ENCODE measurements around the gene ZP2. TPM values are rescaled to one million over a fixed set of nuclear protein-coding genes. Genes with fewer than 3 reads are reported as not detected.

Gene ZP2
- total RNA-seq, 1 experiment from 2014 or later: not detected

GRCh38 chr16:21169249-21169981, 42.0 kb downstream of the ZP2 start:
- BruUV-seq (replicated peaks): no TSS peak
- Histone ChIP-seq H3K36me3 (ENCODE audit: low read depth, low read length) (peaks cover 5% of the 10 kb centered on the region; the same call in 1 of the 2 replicates), H3K4me2 (ENCODE audit: low read length) (no peak overlapping the region)

DNA sequence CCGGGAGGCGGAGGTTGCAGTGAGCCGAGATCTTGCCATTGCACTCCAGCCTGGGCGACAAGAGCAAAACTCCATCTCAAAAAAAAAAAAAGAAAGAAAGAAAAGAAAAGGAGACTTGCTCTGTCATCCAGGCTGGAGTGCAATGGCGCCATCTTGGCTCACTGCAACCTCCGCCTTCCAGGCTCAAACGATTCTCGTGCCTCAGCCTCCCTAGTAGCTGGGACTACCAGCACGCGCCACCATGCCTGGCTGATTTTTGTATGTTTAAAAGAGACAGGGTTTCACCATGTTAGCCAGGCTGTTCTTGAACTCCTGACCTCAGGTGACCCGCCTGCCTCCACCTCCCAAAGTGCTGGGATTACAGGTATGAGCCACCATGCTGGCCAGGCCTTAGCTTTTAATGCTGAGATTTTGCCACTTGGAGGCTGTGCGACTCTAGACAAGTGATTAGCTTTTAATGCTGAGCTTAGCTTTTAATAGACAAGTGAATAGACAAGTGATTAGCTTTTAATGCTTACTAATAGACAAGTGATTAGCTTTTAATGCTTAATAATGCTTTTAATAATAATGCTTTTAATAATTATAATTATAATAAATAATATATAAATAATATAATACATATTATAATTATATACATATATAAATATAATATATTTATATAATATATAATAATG, 43.3 kb downstream of the ZP2 start:
- no peaks in the 10 kb centered on the region; the same call in 1 of the 2 replicates for H4K20me1 ChIP-seq (ENCODE audit: low read length)
- H3F3A ChIP-seq (ENCODE audit: low read length, unreplicated experiment): no peaks in the 10 kb centered on the region
- H3K36me3 ChIP-seq (ENCODE audit: low read depth, low read length): peaks cover 5% of the 10 kb centered on the region; the same call in 1 of the 2 replicates
- no peaks in the 10 kb centered on the region for H3K9me2 ChIP-seq (replicated peaks; ENCODE audit: low read length)
- intact Hi-C loops (cut with micrococcal nuclease): no loop called here
- H3K27me3 ChIP-seq (ENCODE audit: low read length): no peaks in the 10 kb centered on the region
- H3K9me3 ChIP-seq (ENCODE audit: low read length): no peaks in the 10 kb centered on the region
- H3K79me2 ChIP-seq (ENCODE audit: low read length): no peaks in the 10 kb centered on the region
- no peak overlapping the region for H2AFZ ChIP-seq (ENCODE audit: low read length)
- ATAC-seq (no peak), DNase-seq (no peak)
- H3K4me3 ChIP-seq (ENCODE audit: low read length): no peak overlapping the region
- no peak overlapping the region for H3K4me2 ChIP-seq (ENCODE audit: low read length)
- BruUV-seq (replicated peaks): no TSS peak
- H3K9ac ChIP-seq (ENCODE audit: low read length): no peak overlapping the region
- 0 out of 2 replicates have a peak overlapping the region, but pooled peaks have one; percentile 23 for H3K27ac ChIP-seq (ENCODE audit: low read length)
- H3K4me1 ChIP-seq (ENCODE audit: insufficient read depth, low read length): peaks cover 27% of the 10 kb centered on the region
- CTCF ChIA-PET: interaction anchor here (1.7 kb wide), 1 partner anchor 133 kb away, joined by 5 read pairs; no protein-coding TSS in a partner anchor
- TF ChIP-seq CTCF (conservative IDR thresholded peaks at IDR 0.05; ENCODE audit: low read depth, low read length): no peak
- TF ChIP-seq EZH2phosphoT487 (IDR thresholded peaks at IDR 0.05; ENCODE audit: borderline replicate concordance, low read length): no peak
- no peak for TF ChIP-seq EZH2 (IDR thresholded peaks at IDR 0.05; ENCODE audit: low read length, unreplicated experiment)
- POLR2A ChIA-PET (ENCODE audit: unreplicated experiment): no interaction called here

More at GRCh38 chr16:21169249-21169981, 42.0 kb downstream of the ZP2 start:
- Histone ChIP-seq H3K79me2 (ENCODE audit: low read length) (no peaks in the 10 kb centered on the region), H3K27ac (ENCODE audit: low read length) (no peak overlapping the region), H3K9ac (ENCODE audit: low read length) (no peak overlapping the region), H3K9me3 (ENCODE audit: low read length) (no peaks in the 10 kb centered on the region), H3K4me3 (ENCODE audit: low read length) (no peak overlapping the region), H3F3A (ENCODE audit: low read length, unreplicated experiment) (no peaks in the 10 kb centered on the region), H2AFZ (ENCODE audit: low read length) (no peak overlapping the region), H3K9me2 (replicated peaks; ENCODE audit: low read length) (no peaks in the 10 kb centered on the region), H3K27me3 (ENCODE audit: low read length) (no peaks in the 10 kb centered on the region), H3K4me1 (ENCODE audit: insufficient read depth, low read length) (peaks cover 14% of the 10 kb centered on the region), H4K20me1 (ENCODE audit: low read length) (no peaks in the 10 kb centered on the region; the same call in 1 of the 2 replicates)
- no peak for TF ChIP-seq EZH2 (IDR thresholded peaks at IDR 0.05; ENCODE audit: low read length, unreplicated experiment)
- intact Hi-C loops (cut with micrococcal nuclease): no loop called here
- ChIA-PET CTCF (interaction anchor here (0.6 kb wide), 1 partner anchor 131 kb away, joined by 7 read pairs; no protein-coding TSS in a partner anchor), POLR2A (ENCODE audit: unreplicated experiment) (interaction anchor here (0.6 kb wide), 1 partner anchor 10 kb away, joined by 8 read pairs; no protein-coding TSS in a partner anchor)
- ATAC-seq (no peak), DNase-seq (no peak)

- POLR2A ChIA-PET (ENCODE audit: unreplicated experiment): no interaction called here
- DNase-seq (peak; percentile 91), ATAC-seq (peak; percentile 84)
- Histone ChIP-seq H3K4me2 (ENCODE audit: low read length) (peak overlapping the region; percentile 68), H3K4me3 (ENCODE audit: low read length) (no peak overlapping the region), H2AFZ (ENCODE audit: low read length) (no peak overlapping the region), H3K9me3 (ENCODE audit: low read length) (no peaks in the 10 kb centered on the region), H4K20me1 (ENCODE audit: low read length) (no peaks in the 10 kb centered on the region; the same call in 1 of the 2 replicates), H3K27ac (ENCODE audit: low read length) (peak overlapping the region; percentile 82), H3K27me3 (ENCODE audit: low read length) (no peaks in the 10 kb centered on the region), H3K9me2 (replicated peaks; ENCODE audit: low read length) (no peaks in the 10 kb centered on the region), H3K36me3 (ENCODE audit: low read depth, low read length) (peaks cover 5% of the 10 kb centered on the region; the same call in 1 of the 2 replicates), H3K9ac (ENCODE audit: low read length) (no peak overlapping the region), H3K79me2 (ENCODE audit: low read length) (no peaks in the 10 kb centered on the region), H3K4me1 (ENCODE audit: insufficient read depth, low read length) (peaks cover 34% of the 10 kb centered on the region), H3F3A (ENCODE audit: low read length, unreplicated experiment) (no peaks in the 10 kb centered on the region)
- CTCF ChIA-PET: interaction anchor here (0.6 to 1.7 kb wide), 4 partner anchors 10 to 425 kb away, joined by 3 to 7 read pairs (median 5); no protein-coding TSS in a partner anchor
- no TSS peak for BruUV-seq (replicated peaks)
- intact Hi-C loops (cut with micrococcal nuclease): no loop called here
- no peak for TF ChIP-seq EZH2 (IDR thresholded peaks at IDR 0.05; ENCODE audit: low read length, unreplicated experiment)
- no peak for TF ChIP-seq EZH2phosphoT487 (IDR thresholded peaks at IDR 0.05; ENCODE audit: borderline replicate concordance, low read length)
- no peak for TF ChIP-seq CTCF (conservative IDR thresholded peaks at IDR 0.05; ENCODE audit: low read depth, low read length)
Observed at GRCh38 chr16:21167360-21167759, 44.0 kb downstream of the ZP2 start.

Data from PC-3 (cell line).